Chondrocyte (in vitro differentiated cells): ENCODE data around the gene BCKDHA. TPM values are rescaled to one million over a fixed set of nuclear protein-coding genes. Genes with fewer than 3 reads are reported as not detected.

Experiments used
- DNase-seq: peaks from one replicate; pipeline ENCODE4 v3.0.0; 2021; ENCODE audit warnings: mixed read lengths, low spot score
- H3K27ac Mint-ChIP-seq: one replicate; pipeline ENCODE4 v1.8.0; 2021; ENCODE audit warnings: mild to moderate bottlenecking, moderate library complexity, mixed read lengths; ENCODE audit not compliant: unreplicated experiment
- H3K27me3 Mint-ChIP-seq: 2 replicates; pipeline ENCODE4 v1.8.0; 2021; ENCODE audit warnings: low read depth, mixed read lengths
- H3K36me3 Mint-ChIP-seq: 2 replicates; pipeline ENCODE4 v1.8.0; 2021; ENCODE audit warnings: low read depth, mixed read lengths
- H3K4me1 Mint-ChIP-seq: 2 replicates; pipeline ENCODE4 v1.8.0; 2021; ENCODE audit warnings: low read depth, mild to moderate bottlenecking, mixed read lengths
- H3K4me3 Mint-ChIP-seq: one replicate; pipeline ENCODE4 v1.8.0; 2021; ENCODE audit warnings: mild to moderate bottlenecking, moderate library complexity, mixed read lengths; ENCODE audit not compliant: unreplicated experiment
- H3K9me3 Mint-ChIP-seq: 2 replicates; pipeline ENCODE4 v1.8.0; 2021; ENCODE audit warnings: low read depth, mixed read lengths
- CTCF ChIP-seq: fragments of 200-600 bp; sonication (generic); IDR thresholded peaks from 2 replicates; pipeline ENCODE4 v1.5.0; 2021; ENCODE audit warnings: antibody characterized with exemption, mild to moderate bottlenecking, moderate library complexity
- total RNA-seq: library from RNA; stranded (reverse); gene quantifications from 3 replicates; pipeline ENCODE4 v1.2.1, GENCODE V29; 2021

BCKDHA gene
- total RNA-seq, 1 donor from 2014 or later: 14.0 TPM

GRCh38 chr19:41371541-41371940, 26.1 kb upstream of the BCKDHA start:
- DNase-seq: no peak
- H3K36me3 Mint-ChIP-seq: no peaks in the 10 kb centered on the region
- H3K27me3 Mint-ChIP-seq: no peaks in the 10 kb centered on the region
- H3K27ac Mint-ChIP-seq: no peak overlapping the region
- H3K4me1 Mint-ChIP-seq: peaks cover 31% of the 10 kb centered on the region
- no peaks in the 10 kb centered on the region for H3K9me3 Mint-ChIP-seq
- no peak for TF ChIP-seq CTCF
- no peak overlapping the region for H3K4me3 Mint-ChIP-seq

GRCh38 chr19:41372501-41372900, 25.1 kb upstream of the BCKDHA start:
- H3K9me3 Mint-ChIP-seq: no peaks in the 10 kb centered on the region
- DNase-seq: no peak

GRCh38 chr19:41373993-41374392, 23.6 kb upstream of the BCKDHA start:
- H3K27ac Mint-ChIP-seq: peak overlapping the region; percentile 69
- H3K27me3 Mint-ChIP-seq: no peaks in the 10 kb centered on the region
- H3K4me3 Mint-ChIP-seq: peak overlapping the region; percentile 4
- peaks cover 22% of the 10 kb centered on the region for H3K4me1 Mint-ChIP-seq
- TF ChIP-seq CTCF: no peak
- DNase-seq: no peak
- H3K9me3 Mint-ChIP-seq: no peaks in the 10 kb centered on the region
- no peaks in the 10 kb centered on the region for H3K36me3 Mint-ChIP-seq

More at GRCh38 chr19:41372501-41372900, 25.1 kb upstream of the BCKDHA start:
- Mint-ChIP-seq H3K4me1 (peaks cover 30% of the 10 kb centered on the region), H3K4me3 (no peak overlapping the region), H3K27me3 (no peaks in the 10 kb centered on the region), H3K27ac (no peak overlapping the region), H3K36me3 (no peaks in the 10 kb centered on the region)
- TF ChIP-seq CTCF: no peak

- Mint-ChIP-seq H3K4me3 (peak within 1 kb of the TSS; percentile 65), H3K27ac (peak within 1 kb of the TSS; percentile 55), H3K36me3 (no peaks in the 10 kb centered on the region), H3K4me1 (peaks cover 22% of the 10 kb centered on the region), H3K27me3 (no peaks in the 10 kb centered on the region), H3K9me3 (no peaks in the 10 kb centered on the region)
- TF ChIP-seq CTCF: no peak
- DNase-seq: no peak
Observed at GRCh38 chr19:41376241-41376997, 21.2 kb upstream of the BCKDHA start, which contains the start of gene TMEM91. TSS of gene TMEM91 (plus strand) at chr19:41376533. CDS start at chr19:41378310, 1,777 bp downstream.

GRCh38 chr19:41376998-41377365, 20.6 kb upstream of the BCKDHA start:
- H3K27ac Mint-ChIP-seq: peak overlapping the region; percentile 55

More at GRCh38 chr19:41376998-41377365, 20.6 kb upstream of the BCKDHA start:
- no peak for TF ChIP-seq CTCF
- Mint-ChIP-seq H3K4me1 (peaks cover 22% of the 10 kb centered on the region), H3K36me3 (no peaks in the 10 kb centered on the region), H3K9me3 (no peaks in the 10 kb centered on the region), H3K27me3 (no peaks in the 10 kb centered on the region), H3K4me3 (peak overlapping the region; percentile 65)
- no peak for DNase-seq
